DND-41 (cell line): Measurements from ENCODE around the gene ACMSD.

Experiments used
- ATAC-seq: fragments of 200-7000 bp; cut with Tn5 transposase; 3 replicates; pipeline ENCODE4 v1.9.1; 2021; ENCODE audit warnings: low read depth; ENCODE audit not compliant: insufficient read depth
- DNase-seq: peaks from one replicate; pipeline ENCODE4 v3.0.0-alpha.2; 2020
- H2AFZ ChIP-seq: 2 replicates; pipeline ENCODE4 v1.6.0; 2012; ENCODE audit warnings: low read depth, low read length
- H3K27ac ChIP-seq: 2 replicates; pipeline ENCODE4 v1.5.1; 2012; ENCODE audit warnings: low read length, inconsistent platforms
- H3K27me3 ChIP-seq: fragments of 200-600 bp; sonication (generic); 2 replicates; pipeline ENCODE4 v1.6.0; 2012; ENCODE audit warnings: low read length, mild to moderate bottlenecking, inconsistent platforms; ENCODE audit not compliant: insufficient read depth, poor library complexity
- H3K36me3 ChIP-seq: 2 replicates; pipeline ENCODE4 v1.5.1; 2012; ENCODE audit warnings: low read length, inconsistent platforms; ENCODE audit not compliant: insufficient read depth
- H3K4me1 ChIP-seq: 2 replicates; pipeline ENCODE4 v1.5.1; 2012; ENCODE audit warnings: mild to moderate bottlenecking, low read length; ENCODE audit not compliant: insufficient read depth
- H3K4me2 ChIP-seq: 2 replicates; pipeline ENCODE4 v1.6.0; 2012; ENCODE audit warnings: mild to moderate bottlenecking, moderate library complexity, low read length, inconsistent platforms; ENCODE audit not compliant: insufficient read depth
- H3K4me3 ChIP-seq, 2 experiments: fragments of 200-600 bp in 1 of 2; shearing (Covaris generic) in 1 of 2; 2 replicates each; pipeline ENCODE4 v1.5.1; 2012 to 2016; ENCODE audit warnings: inconsistent platforms in 2 of 2, low read length in 2 of 2, mild to moderate bottlenecking in 2 of 2, low read depth in 1 of 2, moderate library complexity in 1 of 2
- H3K79me2 ChIP-seq: 2 replicates; pipeline ENCODE4 v1.6.0; 2012; ENCODE audit warnings: low read length, inconsistent platforms; ENCODE audit not compliant: insufficient read depth
- H3K9ac ChIP-seq: 2 replicates; pipeline ENCODE4 v1.6.0; 2012; ENCODE audit warnings: low read depth, mild to moderate bottlenecking, inconsistent platforms, low read length, moderate library complexity
- H3K9me3 ChIP-seq: 2 replicates; pipeline ENCODE4 v1.5.1; 2012; ENCODE audit warnings: low read length, moderate library complexity, mild to moderate bottlenecking, inconsistent platforms; ENCODE audit not compliant: insufficient read depth, severe bottlenecking
- H4K20me1 ChIP-seq: 2 replicates; pipeline ENCODE4 v1.6.0; 2012; ENCODE audit warnings: low read length; ENCODE audit not compliant: insufficient read depth
- EZH2 ChIP-seq: IDR thresholded peaks from 3 replicates; pipeline ENCODE4 v1.6.1; 2012; ENCODE audit warnings: borderline replicate concordance, low read depth, mild to moderate bottlenecking, moderate library complexity, low read length, inconsistent platforms; ENCODE audit not compliant: severe bottlenecking
- TF ChIP-seq, protein P1 (sequence below): IDR thresholded peaks from 2 replicates; pipeline ENCODE4 v1.5.1; 2012; ENCODE audit warnings: borderline replicate concordance, low read length, moderate library complexity, mild to moderate bottlenecking; ENCODE audit not compliant: poor library complexity, severe bottlenecking; ENCODE audit errors: extremely low read depth

ACMSD gene

GRCh38 chr2:134946073-134946472, 107.7 kb downstream of the ACMSD start:
- DNase-seq (no peak), ATAC-seq (no peak)
- H3K4me3 ChIP-seq, result no peak overlapping the region
- H4K20me1 ChIP-seq, result peaks cover 15% of the 10 kb centered on the region
- H3K27ac ChIP-seq, result no peak overlapping the region
- H3K27me3 ChIP-seq, result no peaks in the 10 kb centered on the region
- no peak overlapping the region for H3K4me2 ChIP-seq
- no peaks in the 10 kb centered on the region for H3K4me1 ChIP-seq
- H3K9me3 ChIP-seq, result no peaks in the 10 kb centered on the region
- H3K79me2 ChIP-seq, result peaks cover 36% of the 10 kb centered on the region
- no peak for TF ChIP-seq EZH2
- TF ChIP-seq, protein P1, sequence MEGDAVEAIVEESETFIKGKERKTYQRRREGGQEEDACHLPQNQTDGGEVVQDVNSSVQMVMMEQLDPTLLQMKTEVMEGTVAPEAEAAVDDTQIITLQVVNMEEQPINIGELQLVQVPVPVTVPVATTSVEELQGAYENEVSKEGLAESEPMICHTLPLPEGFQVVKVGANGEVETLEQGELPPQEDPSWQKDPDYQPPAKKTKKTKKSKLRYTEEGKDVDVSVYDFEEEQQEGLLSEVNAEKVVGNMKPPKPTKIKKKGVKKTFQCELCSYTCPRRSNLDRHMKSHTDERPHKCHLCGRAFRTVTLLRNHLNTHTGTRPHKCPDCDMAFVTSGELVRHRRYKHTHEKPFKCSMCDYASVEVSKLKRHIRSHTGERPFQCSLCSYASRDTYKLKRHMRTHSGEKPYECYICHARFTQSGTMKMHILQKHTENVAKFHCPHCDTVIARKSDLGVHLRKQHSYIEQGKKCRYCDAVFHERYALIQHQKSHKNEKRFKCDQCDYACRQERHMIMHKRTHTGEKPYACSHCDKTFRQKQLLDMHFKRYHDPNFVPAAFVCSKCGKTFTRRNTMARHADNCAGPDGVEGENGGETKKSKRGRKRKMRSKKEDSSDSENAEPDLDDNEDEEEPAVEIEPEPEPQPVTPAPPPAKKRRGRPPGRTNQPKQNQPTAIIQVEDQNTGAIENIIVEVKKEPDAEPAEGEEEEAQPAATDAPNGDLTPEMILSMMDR, result no peak
- H3K9ac ChIP-seq, result no peak overlapping the region
- peaks cover 79% of the 10 kb centered on the region for H3K36me3 ChIP-seq
- no peak overlapping the region for H2AFZ ChIP-seq

GRCh38 chr2:134949981-134950708, 111.7 kb downstream of the ACMSD start:
- H3K36me3 ChIP-seq, result peaks cover 95% of the 10 kb centered on the region
- peaks cover 15% of the 10 kb centered on the region for H4K20me1 ChIP-seq
- no peaks in the 10 kb centered on the region for H3K4me1 ChIP-seq
- H3K9me3 ChIP-seq, result no peaks in the 10 kb centered on the region
- H3K79me2 ChIP-seq, result peaks cover 15% of the 10 kb centered on the region; the same call in 1 of the 2 replicates
- H3K4me2 ChIP-seq, result no peak overlapping the region
- no peak overlapping the region for H3K27ac ChIP-seq
- no peak for ATAC-seq
- no peak for TF ChIP-seq EZH2
- TF ChIP-seq, protein P1, result no peak
- H3K27me3 ChIP-seq, result no peaks in the 10 kb centered on the region
- H3K4me3 ChIP-seq, result no peak overlapping the region
- no peak overlapping the region for H2AFZ ChIP-seq
- H3K9ac ChIP-seq, result no peak overlapping the region
- no peak for DNase-seq

DNA sequence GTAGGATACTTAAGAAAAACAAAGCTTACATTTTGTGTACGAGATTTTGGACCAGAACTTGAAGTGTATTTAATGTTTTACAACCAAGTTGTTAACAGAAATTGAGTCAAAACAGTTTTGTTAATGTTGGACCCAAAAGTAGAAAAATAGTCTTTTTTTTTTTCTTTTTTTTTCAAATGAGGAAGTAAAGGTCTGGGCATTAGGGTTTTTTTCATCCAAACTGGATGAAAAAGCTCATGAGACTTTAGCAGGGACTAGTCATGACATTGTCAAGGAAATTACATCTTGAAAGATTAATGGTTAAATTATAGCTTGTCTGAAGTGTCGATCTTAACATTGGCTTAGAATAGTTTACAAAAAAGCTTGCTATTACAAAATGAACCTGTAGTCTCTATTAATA, 112.5 kb downstream of the ACMSD start:
- Histone ChIP-seq H3K4me3 (no peak overlapping the region), H3K27ac (no peak overlapping the region), H3K79me2 (peaks cover 9% of the 10 kb centered on the region; the same call in 1 of the 2 replicates), H4K20me1 (peaks cover 14% of the 10 kb centered on the region), H3K9ac (no peak overlapping the region), H3K27me3 (no peaks in the 10 kb centered on the region), H3K4me1 (no peaks in the 10 kb centered on the region), H3K9me3 (no peaks in the 10 kb centered on the region), H2AFZ (no peak overlapping the region), H3K36me3 (peaks cover 95% of the 10 kb centered on the region), H3K4me2 (no peak overlapping the region)
- ATAC-seq (no peak), DNase-seq (no peak)
- TF ChIP-seq EZH2, result no peak
- TF ChIP-seq, protein P1, result no peak
